Activated CD8-positive, alpha-beta memory T cell treated with anti-CD3 and anti-CD28 coated beads, Interleukin-2, amount 50 U/mL, for 1 hour (primary cell): ENCODE data around the gene DSTN.

Experiments used
- DNase-seq: peaks from one replicate; pipeline ENCODE4 v3.0.0-alpha.2; 2020; ENCODE audit errors: extremely low read depth

Gene DSTN

GRCh38 chr20:17612287-17612991 lies 42.6 kb downstream of the DSTN start:
- DNase-seq: peak; percentile 13

- DNase-seq: no peak
Observed at GRCh38 chr20:17612992-17613327, 43.1 kb downstream of the DSTN start.

GRCh38 chr20:17613328-17614175 lies 43.7 kb downstream of the DSTN start:
- DNase-seq: no peak

- DNase-seq: no peak
Observed at GRCh38 chr20:17614176-17614811, 44.4 kb downstream of the DSTN start.

DNA sequence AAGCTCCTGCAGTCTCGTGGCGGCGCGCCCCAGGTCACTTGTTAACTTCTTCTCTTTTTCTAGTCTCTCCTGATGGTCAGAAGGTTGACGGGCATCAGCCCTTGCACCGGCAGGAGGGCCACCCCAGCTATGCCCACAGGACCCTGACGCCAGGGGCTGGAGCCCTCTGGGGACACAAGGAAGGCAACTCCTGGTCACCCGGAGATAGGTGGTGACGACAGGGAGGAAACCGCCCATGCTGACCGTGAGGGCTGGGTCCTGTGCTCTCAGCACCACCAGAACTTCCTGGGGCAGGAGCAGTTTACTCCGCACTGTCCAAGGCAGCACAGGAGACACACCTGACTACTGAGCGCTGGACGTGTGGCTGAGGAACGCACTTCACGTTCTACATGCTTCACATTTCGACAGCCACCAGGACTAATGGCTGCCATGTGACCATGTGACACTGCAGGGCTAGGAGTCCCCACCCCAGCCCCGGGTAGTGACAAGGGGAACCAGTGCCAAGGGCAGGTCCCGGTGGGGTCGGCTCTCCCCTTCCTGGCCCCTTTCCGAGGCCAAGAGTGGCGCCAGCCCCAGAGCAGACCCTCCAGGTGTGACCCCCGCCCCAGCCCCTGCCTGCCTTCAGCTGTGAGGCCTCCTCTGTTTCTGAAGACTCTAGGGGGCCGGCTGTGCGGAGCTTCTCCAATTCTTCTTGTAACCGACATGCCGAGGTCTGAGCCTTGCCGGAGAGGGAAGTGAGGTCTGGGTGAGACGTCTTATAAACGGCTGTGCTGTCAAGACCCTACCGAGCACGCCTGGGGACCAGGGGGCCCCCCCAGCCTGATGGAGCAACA lies 45.2 kb downstream of the DSTN start:
- DNase-seq: no peak

- DNase-seq: no peak
Observed at GRCh38 chr20:17615645-17616479, 46.0 kb downstream of the DSTN start.

GRCh38 chr20:17616480-17617211 lies 46.8 kb downstream of the DSTN start:
- no peak for DNase-seq

GRCh38 chr20:17617212-17617867 lies 47.5 kb downstream of the DSTN start:
- no peak for DNase-seq

DNA sequence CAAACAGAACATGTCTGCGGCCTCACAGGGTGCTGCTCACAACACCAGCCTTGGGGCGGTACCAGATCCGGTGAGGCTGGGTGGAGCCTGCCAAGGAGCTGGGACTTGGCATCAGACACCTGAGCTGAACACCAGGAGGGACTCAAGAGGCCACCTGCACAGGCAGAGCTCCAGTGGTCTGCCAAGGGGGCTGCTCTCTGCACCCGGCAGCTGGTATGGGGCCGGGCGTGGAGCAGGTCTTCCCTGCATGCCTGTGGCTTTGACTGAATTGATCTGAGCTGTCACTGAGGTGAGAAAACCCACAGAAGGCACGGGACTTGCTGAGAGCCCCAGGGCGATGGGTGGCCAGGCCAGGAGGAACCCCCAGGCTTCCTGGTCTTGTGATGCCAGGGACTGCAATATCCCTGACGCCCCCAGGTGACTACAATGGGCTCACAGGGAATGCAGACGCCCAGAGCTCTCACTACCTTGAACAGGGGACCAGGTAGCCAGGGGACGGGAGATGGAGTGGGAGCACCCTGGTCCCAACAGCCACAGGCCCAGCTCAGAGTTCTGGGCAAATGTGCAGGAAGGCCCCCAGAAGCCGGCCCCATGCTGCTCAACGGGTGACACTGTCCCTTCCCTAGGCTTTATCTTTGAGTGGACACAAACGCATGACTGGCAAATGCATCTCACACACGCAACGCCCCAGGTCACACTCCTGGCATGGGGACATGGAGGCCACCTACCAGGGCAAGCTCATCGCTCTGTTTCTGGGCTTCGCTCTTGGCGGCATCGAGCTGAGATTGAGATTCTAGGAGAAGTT lies 48.2 kb downstream of the DSTN start:
- DNase-seq: no peak

GRCh38 chr20:17618673-17619013 lies 48.8 kb downstream of the DSTN start:
- no peak for DNase-seq

- no peak for DNase-seq
Observed at GRCh38 chr20:17619351-17620093, 49.6 kb downstream of the DSTN start.

DNA sequence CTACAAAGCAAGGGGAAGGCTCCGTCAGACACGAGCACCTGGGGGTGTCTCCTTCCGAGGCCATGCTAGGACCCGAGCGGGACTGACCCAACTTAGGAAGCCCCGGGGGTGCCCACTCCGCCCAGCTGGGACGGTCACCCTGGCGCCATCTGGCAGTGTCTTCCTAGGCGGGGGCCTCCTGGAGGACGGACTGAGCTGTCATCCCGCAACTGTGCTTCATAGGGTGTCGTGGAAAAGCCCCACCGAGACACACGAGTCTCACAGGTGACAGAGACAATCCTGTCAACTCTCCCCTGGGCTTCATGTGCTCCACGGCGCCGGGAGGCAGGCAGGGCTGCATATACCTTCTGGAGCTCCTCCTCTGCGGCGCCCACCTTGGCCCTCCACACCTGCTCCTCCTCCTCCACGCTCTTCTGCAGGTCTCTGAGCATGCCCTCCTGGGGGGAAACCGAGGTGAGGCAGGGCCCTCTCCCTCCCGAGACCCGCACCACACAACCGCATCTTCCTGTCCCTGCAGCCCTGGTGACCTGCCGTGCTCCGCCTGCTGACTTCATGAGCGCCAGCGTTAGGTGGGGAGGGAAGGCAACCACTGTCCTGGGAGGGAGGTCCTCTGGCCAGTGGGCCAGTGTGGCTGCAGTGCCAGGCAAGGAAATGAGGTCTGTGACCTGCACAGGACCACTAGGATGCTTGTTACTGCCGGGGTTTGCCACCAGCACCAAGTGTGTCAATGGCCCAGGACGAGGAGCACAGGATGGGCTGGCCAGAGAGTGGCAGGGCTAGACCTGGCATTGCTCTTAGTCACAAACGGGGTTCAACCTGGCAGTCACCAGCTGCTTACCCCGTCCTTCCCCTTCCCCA lies 50.7 kb downstream of the DSTN start:
- no peak for DNase-seq

DNA sequence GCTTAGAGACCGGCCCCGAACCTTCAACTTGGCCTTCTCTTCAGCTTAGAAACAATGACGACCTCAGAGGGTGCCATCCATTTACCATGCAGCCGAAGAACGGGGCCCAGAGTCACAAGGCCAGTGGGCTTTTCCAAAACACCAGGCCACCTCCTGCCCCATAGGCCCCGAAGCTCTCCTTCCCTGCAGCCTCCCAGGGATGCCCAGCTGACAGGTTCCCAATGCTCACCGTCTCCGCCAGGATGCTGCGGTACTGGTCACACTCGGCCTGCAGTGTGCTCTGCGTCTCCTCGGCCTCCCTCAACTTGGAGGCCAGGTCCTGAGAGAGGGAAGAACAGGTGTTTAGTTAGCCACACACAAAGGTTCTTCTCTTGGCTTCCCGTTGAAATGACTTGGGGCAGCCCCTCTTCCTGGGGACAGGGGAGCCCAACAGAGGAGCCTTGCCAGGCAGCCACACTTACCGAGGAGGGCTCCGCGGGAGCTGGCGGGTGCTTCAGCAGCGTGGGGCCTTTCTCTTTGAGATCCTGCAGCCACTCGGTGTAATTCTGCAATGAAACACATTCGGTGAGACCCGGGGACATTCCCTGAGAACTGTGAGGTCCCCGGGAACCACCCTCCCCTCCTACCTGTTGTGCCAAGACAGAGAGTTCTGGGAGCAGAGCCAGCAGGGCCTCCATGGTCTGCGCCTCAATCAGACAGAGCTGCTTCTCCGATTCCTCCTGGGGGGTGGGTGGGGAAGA lies 51.5 kb downstream of the DSTN start:
- no peak for DNase-seq

GRCh38 chr20:17622086-17622850 lies 52.4 kb downstream of the DSTN start:
- DNase-seq: no peak

DNA sequence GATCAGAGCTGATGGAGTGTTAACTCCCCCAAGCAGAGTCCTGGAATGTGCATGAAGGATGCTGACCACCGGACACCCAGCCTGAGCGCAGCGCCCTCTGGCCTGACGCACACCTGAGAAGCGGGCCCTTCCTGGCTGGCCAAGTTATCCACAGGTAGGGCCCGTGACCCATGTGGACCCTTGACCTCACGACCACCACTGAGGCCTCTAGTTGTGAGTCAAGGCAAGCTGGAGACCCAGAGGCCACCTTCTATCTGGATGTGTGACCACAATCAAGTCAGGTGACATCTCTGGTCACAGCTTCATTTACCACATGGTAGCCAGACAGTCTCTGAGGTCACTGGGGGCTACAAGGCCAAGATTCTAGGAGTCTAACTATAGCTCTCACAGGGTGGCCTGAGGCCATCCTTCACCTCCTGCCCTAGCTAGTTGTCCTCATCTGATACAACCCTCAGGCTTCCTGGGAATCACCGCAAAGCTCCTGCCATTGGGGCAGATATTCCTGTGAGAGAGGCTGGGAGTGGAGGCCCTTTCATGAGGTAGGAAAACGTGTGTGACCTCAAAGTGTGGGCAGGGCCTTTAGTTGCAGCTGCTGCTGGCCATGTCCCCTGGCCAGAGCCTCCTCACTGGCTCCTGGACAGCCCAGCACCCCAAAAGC lies 53.1 kb downstream of the DSTN start:
- DNase-seq: no peak
